ENCODE data around the gene DUSP2.

DUSP2 gene

DNA sequence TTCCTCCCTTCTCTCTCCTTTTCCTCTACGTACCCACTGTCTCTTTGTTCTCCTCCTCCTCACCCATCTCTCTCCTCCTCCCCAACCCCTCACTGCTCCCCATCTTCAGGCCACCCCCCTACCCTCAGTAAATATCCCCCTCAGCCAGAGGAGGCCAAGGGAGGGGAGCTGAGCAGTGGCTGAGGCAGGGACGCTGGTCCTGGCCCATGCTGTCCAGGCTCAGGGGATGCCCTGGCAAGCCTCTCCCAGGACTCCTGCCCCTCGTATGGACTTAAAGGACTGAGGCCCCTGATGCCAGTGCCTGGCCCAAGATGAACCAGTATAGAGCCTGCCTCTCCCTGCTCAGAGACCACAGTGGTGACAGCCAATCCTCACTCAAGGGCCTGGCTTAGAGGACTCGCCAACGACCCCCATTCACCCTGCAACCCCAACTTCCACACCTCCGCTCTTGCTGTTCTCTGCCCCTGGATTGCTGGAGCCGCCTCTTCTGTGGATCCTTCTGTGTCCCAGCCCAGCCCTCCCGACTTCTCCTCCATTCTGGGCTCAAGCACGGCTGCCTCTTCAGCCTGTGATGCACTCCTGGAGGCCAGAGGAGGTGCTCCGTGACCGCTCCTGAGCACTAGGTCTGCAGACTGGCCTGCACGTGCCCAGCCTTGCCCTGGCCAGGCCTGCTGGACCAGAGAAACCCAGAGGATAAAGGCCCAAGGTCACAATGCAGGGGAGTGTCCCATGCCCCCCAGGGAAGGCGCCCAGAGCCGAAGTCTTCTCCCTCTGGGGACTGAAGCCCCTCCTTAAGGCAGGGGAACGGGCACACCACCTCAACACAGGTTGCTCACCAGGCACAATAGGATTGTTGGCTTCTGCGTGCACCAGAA, 9.5 kb upstream of the DUSP2 start:
- Histone ChIP-seq H3K4me3 (no peak overlapping the region), H3K27me3 (peaks cover 0 to 23% of the 10 kb centered on the region in 2 donors), H3K4me1 (no peaks in the 10 kb centered on the region), H3K36me3 (no peaks in the 10 kb centered on the region), H3K27ac (no peak overlapping the region), H3K9me3 (no peaks in the 10 kb centered on the region)
- intact Hi-C loops (cut with DNase I; ENCODE audit: low total_unique reads) = no loop called here
- peak in 1 of 2 donors; percentile 56 for DNase-seq
- TF ChIP-seq, protein P1, sequence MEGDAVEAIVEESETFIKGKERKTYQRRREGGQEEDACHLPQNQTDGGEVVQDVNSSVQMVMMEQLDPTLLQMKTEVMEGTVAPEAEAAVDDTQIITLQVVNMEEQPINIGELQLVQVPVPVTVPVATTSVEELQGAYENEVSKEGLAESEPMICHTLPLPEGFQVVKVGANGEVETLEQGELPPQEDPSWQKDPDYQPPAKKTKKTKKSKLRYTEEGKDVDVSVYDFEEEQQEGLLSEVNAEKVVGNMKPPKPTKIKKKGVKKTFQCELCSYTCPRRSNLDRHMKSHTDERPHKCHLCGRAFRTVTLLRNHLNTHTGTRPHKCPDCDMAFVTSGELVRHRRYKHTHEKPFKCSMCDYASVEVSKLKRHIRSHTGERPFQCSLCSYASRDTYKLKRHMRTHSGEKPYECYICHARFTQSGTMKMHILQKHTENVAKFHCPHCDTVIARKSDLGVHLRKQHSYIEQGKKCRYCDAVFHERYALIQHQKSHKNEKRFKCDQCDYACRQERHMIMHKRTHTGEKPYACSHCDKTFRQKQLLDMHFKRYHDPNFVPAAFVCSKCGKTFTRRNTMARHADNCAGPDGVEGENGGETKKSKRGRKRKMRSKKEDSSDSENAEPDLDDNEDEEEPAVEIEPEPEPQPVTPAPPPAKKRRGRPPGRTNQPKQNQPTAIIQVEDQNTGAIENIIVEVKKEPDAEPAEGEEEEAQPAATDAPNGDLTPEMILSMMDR (IDR thresholded peaks at IDR 0.05) = no peak

DNA sequence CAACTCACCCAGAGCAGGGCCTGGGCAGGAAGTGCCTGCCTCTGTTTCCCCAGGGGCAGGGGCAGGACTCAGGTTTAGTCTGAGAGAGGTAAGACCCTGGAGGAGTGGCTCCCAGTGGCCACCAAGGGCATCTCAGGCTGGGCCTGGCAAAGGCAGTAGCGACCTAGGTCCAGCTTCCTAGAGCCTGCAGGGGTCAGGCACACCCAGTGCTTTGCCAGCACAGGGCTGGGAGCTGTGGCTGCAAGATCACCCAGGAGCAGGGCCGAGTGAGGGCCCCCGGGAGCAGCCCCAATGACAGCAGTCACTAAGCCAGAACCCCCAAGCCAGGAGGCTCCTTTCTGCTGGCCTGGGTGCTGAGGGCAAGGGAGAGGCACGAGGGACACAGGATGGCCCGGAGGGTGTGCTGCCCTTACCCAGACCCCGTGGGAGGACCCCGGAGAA, 8.8 kb upstream of the DUSP2 start:
- H3K4me1 ChIP-seq = no peaks in the 10 kb centered on the region
- H3K4me3 ChIP-seq = no peak overlapping the region
- DNase-seq = peak in 1 of 2 donors; percentile 59
- no peaks in the 10 kb centered on the region for H3K9me3 ChIP-seq
- no peak overlapping the region for H3K27ac ChIP-seq
- H3K27me3 ChIP-seq = peaks cover 0 to 23% of the 10 kb centered on the region in 2 donors
- TF ChIP-seq, protein P1 (IDR thresholded peaks at IDR 0.05) = no peak
- intact Hi-C loops (cut with DNase I; ENCODE audit: low total_unique reads) = no loop called here
- no peaks in the 10 kb centered on the region for H3K36me3 ChIP-seq

DNA sequence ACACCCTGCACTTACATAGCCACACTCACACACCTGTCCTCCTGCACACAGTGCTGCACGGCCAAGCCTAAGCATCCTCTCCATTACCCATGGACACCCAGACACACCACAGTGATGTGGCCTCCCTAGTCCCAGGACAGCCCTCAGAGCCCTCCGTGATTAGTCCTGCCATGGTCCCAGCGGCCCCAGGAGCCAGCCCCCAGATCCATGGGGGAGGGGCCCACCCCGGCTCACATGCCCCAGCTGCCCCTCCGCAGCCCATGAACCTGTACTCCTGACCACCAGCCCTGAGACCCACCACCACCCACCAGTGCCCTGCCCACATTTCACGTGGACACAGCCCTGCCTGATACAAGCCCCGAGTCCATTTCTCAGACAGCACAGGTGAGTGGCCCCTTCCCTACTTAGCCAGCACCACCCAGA, 8.1 kb upstream of the DUSP2 start:
- Histone ChIP-seq H3K27me3 (peaks cover 0 to 23% of the 10 kb centered on the region in 2 donors), H3K4me1 (peaks cover 0 to 4% (median under 1%) of the 10 kb centered on the region in 4 donors), H3K27ac (no peak overlapping the region), H3K9me3 (no peaks in the 10 kb centered on the region), H3K36me3 (no peaks in the 10 kb centered on the region), H3K4me3 (no peak overlapping the region)
- TF ChIP-seq, protein P1 (IDR thresholded peaks at IDR 0.05) = no peak
- DNase-seq = peak in 1 of 2 donors; percentile 52
- intact Hi-C loops (cut with DNase I; ENCODE audit: low total_unique reads) = no loop called here

DNA sequence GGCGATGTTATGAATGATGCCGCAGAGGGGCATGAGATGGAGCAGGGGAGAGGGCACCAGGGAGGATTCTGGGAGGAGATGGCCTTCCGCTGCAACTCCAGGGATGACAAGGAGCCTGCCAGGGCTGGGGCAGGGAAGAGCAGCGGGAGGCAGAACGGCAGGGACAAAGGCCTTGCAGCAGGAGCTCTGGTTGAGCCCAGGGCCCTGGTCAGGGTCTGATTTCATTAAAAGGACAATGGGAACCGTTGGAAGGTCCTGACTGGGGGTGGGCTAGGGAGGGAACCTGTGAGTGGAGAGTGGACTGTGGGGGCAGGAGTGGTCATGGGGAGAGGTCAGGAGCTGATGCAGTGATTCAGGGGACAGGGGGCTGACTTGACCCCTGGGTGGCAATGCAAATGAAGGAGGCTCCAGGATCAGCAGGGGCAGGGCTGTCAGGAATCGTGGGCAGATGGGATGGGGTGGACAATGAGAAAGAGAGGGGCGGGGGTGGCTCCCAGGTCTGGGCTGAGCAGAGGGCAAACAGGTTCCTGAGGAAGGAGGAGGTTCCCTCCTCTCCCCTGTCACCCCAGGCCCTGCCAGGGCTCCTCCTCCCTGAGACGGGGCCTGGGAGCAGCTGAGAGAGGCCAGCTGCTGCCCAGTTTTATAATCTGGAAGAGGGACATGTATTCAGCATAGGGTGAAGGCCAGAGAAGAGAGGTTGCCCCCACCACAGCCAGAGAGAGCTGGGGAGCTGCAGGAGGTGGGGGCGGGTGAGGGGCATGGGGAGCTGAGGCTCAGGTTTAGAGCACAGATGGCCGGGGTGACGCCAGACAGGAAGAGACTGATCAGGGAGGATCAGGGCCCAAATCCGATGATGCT, 7.3 kb upstream of the DUSP2 start:
- TF ChIP-seq, protein P1 (IDR thresholded peaks at IDR 0.05) = no peak
- Histone ChIP-seq H3K9me3 (no peaks in the 10 kb centered on the region), H3K4me3 (no peak overlapping the region), H3K4me1 (peaks cover 0 to 6% (median 2%) of the 10 kb centered on the region in 4 donors), H3K36me3 (no peaks in the 10 kb centered on the region), H3K27me3 (peaks cover 0 to 17% of the 10 kb centered on the region in 2 donors), H3K27ac (no peak overlapping the region)
- intact Hi-C loops (cut with DNase I; ENCODE audit: low total_unique reads) = no loop called here
- peak in 1 of 2 donors; percentile 45 for DNase-seq

DNA sequence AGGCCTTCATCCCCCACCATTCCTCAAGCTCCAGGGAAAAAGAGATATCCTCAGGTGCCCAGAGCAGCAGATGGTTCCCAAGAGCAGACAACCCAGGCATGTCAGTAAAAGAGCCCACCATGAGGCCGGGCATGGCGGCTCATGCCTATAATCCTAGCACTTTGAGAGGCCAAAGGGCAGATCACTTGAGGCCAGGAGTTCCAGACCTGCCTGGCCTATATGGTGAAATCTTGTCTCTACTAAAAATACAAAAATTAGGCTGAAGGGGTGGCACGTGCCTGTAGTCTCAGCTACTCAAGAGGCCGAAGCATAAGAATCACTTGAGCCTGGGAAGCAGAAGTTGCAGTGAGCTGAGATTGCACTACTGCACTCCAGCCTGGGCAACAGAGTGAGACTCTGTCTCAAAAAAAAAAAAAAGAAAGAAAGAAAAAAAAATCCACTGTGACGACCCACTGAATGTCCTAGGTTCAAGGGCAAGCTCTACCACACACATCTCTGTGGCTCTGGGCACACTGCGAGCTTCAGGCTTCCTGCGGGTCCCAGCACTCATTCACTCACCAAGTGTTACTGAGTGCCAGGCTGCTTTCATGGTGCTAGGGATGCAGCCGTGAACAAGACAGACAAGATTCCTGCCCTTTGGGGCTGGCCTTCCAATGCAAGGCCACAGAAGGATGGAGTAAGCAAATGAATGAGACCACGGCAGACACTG, 6.5 kb upstream of the DUSP2 start:
- H3K36me3 ChIP-seq = no peaks in the 10 kb centered on the region
- H3K27ac ChIP-seq = no peak overlapping the region
- peaks cover 0 to 11% (median 3%) of the 10 kb centered on the region in 4 donors for H3K4me1 ChIP-seq
- intact Hi-C loops (cut with DNase I; ENCODE audit: low total_unique reads) = no loop called here
- TF ChIP-seq, protein P1 (IDR thresholded peaks at IDR 0.05) = no peak
- H3K4me3 ChIP-seq = no peak overlapping the region
- DNase-seq = no peak
- H3K9me3 ChIP-seq = no peaks in the 10 kb centered on the region
- peaks cover 0 to 9% of the 10 kb centered on the region in 2 donors for H3K27me3 ChIP-seq

Measured in tibial artery (tissue), 4 donors.